ENCODE measurements around the gene NPHS1. TPM values are rescaled to one million over a fixed set of nuclear protein-coding genes. Genes with fewer than 3 reads are reported as not detected.

The NPHS1 gene
- total RNA-seq, 1 donor from 2014 or later: 0.48 TPM

Other genes with a start within 250 kb of the NPHS1 start
- 4.6 TPM for gene HAUS5, start 239.8 kb downstream of the NPHS1 start, total RNA-seq (ENCODE audit: insufficient read depth, low replicate concordance)
- gene RBM42, start 223.5 kb downstream of the NPHS1 start, total RNA-seq (ENCODE audit: insufficient read depth, low replicate concordance): 20.9 TPM
- gene ETV2, start 210.8 kb downstream of the NPHS1 start, total RNA-seq (ENCODE audit: insufficient read depth, low replicate concordance): not detected
- gene COX6B1, start 204.2 kb downstream of the NPHS1 start, total RNA-seq (ENCODE audit: insufficient read depth, low replicate concordance): 177 TPM
- gene UPK1A, start 186.0 kb downstream of the NPHS1 start, total RNA-seq (ENCODE audit: insufficient read depth, low replicate concordance): 6.7 TPM
- not detected for gene ZBTB32, start 147.9 kb downstream of the NPHS1 start, total RNA-seq (ENCODE audit: insufficient read depth, low replicate concordance)
- gene KMT2B, start 134.5 kb downstream of the NPHS1 start, total RNA-seq (ENCODE audit: insufficient read depth, low replicate concordance): 2.2 TPM
- gene IGFLR1, start 110.1 kb downstream of the NPHS1 start, total RNA-seq (ENCODE audit: insufficient read depth, low replicate concordance): not detected
- gene U2AF1L4, start 107.1 kb downstream of the NPHS1 start, total RNA-seq (ENCODE audit: insufficient read depth, low replicate concordance): not detected
- gene PSENEN, start 106.9 kb downstream of the NPHS1 start, total RNA-seq (ENCODE audit: insufficient read depth, low replicate concordance): 3.6 TPM
- 8.4 TPM for gene LIN37, start 103.9 kb downstream of the NPHS1 start, total RNA-seq (ENCODE audit: insufficient read depth, low replicate concordance)
- 67.4 TPM for gene HSPB6, start 95.5 kb downstream of the NPHS1 start, total RNA-seq (ENCODE audit: insufficient read depth, low replicate concordance)
- 15.9 TPM for gene PROSER3, start 94.3 kb downstream of the NPHS1 start, total RNA-seq (ENCODE audit: insufficient read depth, low replicate concordance)
- 0.96 TPM for gene ARHGAP33, start 76.9 kb downstream of the NPHS1 start, total RNA-seq (ENCODE audit: insufficient read depth, low replicate concordance)
- gene PRODH2, start 39.7 kb downstream of the NPHS1 start, total RNA-seq (ENCODE audit: insufficient read depth, low replicate concordance): 5.5 TPM
- gene KIRREL2, start 4.4 kb upstream of the NPHS1 start, total RNA-seq (ENCODE audit: insufficient read depth, low replicate concordance): not detected
- gene APLP1, start 16.1 kb upstream of the NPHS1 start, total RNA-seq (ENCODE audit: insufficient read depth, low replicate concordance): 8.4 TPM
- gene NFKBID, start 48.0 kb upstream of the NPHS1 start, total RNA-seq (ENCODE audit: insufficient read depth, low replicate concordance): 15.6 TPM
- gene HCST, start 50.0 kb upstream of the NPHS1 start, total RNA-seq (ENCODE audit: insufficient read depth, low replicate concordance): not detected
- gene TYROBP, start 55.8 kb upstream of the NPHS1 start, total RNA-seq (ENCODE audit: insufficient read depth, low replicate concordance): 28.4 TPM
- 2.9 TPM for gene LRFN3, start 83.9 kb upstream of the NPHS1 start, total RNA-seq (ENCODE audit: insufficient read depth, low replicate concordance)
- gene SDHAF1, start 142.7 kb upstream of the NPHS1 start, total RNA-seq (ENCODE audit: insufficient read depth, low replicate concordance): 20.2 TPM
- 0.48 TPM for gene SYNE4, start 156.3 kb upstream of the NPHS1 start, total RNA-seq (ENCODE audit: insufficient read depth, low replicate concordance)
- gene ALKBH6, start 161.7 kb upstream of the NPHS1 start, total RNA-seq (ENCODE audit: insufficient read depth, low replicate concordance): 27.2 TPM
- 3.9 TPM for gene CLIP3, start 180.4 kb upstream of the NPHS1 start, total RNA-seq (ENCODE audit: insufficient read depth, low replicate concordance)
- 1.4 TPM for gene THAP8, start 201.8 kb upstream of the NPHS1 start, total RNA-seq (ENCODE audit: insufficient read depth, low replicate concordance)
- gene WDR62, start 202.4 kb upstream of the NPHS1 start, total RNA-seq (ENCODE audit: insufficient read depth, low replicate concordance): 1.2 TPM

Measured in umbilical cord (tissue), 1 donor.